Astrocyte of the spinal cord (primary cell): ENCODE results near the gene MRC2.

Source experiments
- DNase-seq: peaks from one replicate; pipeline ENCODE4 v3.0.0; 2011; ENCODE audit warnings: low read depth, low spot score
- H3K4me3 ChIP-seq: 2 replicates; pipeline ENCODE4 v1.5.1; 2011; ENCODE audit warnings: low read depth, mild to moderate bottlenecking, low read length, moderate library complexity
- CTCF ChIP-seq: IDR thresholded peaks from 2 replicates; pipeline ENCODE4 v1.5.1; 2012; ENCODE audit warnings: low read depth, mild to moderate bottlenecking, low read length, inconsistent platforms
- in situ Hi-C: cut with HindIII; loops from 2 replicates; pipeline ENCODE4 v1.10.0; 2017; ENCODE audit warnings: low sequenced_read_pairs

Gene MRC2

GRCh38 chr17:62724398-62725146, 97.1 kb downstream of the MRC2 start:
- no peak for TF ChIP-seq CTCF
- no peak for DNase-seq
- no peak overlapping the region for H3K4me3 ChIP-seq
- in situ Hi-C loops = no loop called here

- no peak for DNase-seq
- no peak overlapping the region for H3K4me3 ChIP-seq
- in situ Hi-C loops = no loop called here
- TF ChIP-seq CTCF = no peak
Observed at GRCh38 chr17:62725791-62726249, 98.3 kb downstream of the MRC2 start.

GRCh38 chr17:62727916-62728672, 100.6 kb downstream of the MRC2 start:
- no peak overlapping the region for H3K4me3 ChIP-seq
- in situ Hi-C loops = no loop called here
- DNase-seq = no peak
- no peak for TF ChIP-seq CTCF

GRCh38 chr17:62732125-62732524, 104.7 kb downstream of the MRC2 start:
- DNase-seq = no peak
- in situ Hi-C loops = no loop called here
- no peak for TF ChIP-seq CTCF
- no peak overlapping the region for H3K4me3 ChIP-seq

DNA sequence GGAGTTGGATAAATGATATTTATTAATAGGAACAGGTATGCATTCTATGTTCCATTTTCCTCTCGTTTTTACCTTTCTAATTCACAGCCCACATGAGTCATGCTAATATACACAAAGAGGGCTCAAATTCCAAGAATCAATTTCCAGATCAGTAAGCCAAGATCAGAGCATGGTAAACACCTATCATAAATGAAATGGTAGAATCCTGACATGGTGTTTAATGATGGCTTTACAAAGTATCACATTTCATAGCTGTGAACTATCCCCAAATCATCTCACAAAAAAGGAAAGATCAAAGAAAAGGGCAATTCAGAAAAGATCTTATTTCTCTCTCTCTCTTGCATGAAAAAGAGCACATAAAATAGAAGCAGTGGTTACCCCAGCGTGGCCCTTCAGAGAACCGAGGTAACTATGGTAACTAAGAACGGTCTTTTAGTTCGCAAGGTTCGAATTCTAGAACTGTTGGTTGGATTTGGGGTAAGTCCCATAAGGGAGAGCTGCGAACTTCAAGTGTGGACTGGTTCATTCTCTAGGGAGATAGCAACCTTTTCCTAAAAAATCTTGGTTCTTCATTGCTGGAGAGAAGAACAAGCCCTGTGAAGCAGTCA, 107.7 kb downstream of the MRC2 start:
- TF ChIP-seq CTCF = no peak
- H3K4me3 ChIP-seq = no peak overlapping the region
- in situ Hi-C loops = no loop called here
- no peak for DNase-seq

DNA sequence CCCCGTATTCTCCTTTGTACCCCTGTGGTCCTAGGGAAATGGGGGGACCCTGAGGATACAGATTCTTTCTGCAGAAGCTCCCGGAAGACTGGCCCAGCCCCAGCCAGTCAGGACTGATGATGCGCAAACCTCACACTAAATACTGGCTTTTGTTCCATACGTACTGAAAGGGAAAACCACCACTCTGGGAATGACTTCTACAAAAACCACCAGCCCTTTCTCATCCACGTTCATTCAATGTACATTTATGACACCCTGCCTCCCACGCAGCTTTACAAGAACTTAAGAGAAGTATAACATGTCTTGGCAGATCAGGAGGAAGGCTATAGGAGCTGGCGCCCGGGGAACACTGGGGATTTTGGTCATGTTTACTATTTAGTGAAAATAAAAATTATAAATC, 110.0 kb downstream of the MRC2 start:
- no peak for DNase-seq

More for the DNA sequence above, 110.0 kb downstream of the MRC2 start:
- in situ Hi-C loops = no loop called here
- no peak for TF ChIP-seq CTCF
- no peak overlapping the region for H3K4me3 ChIP-seq
